GM23248 (cell line): ENCODE data around the gene PTCHD1.

ENCODE experiments used
- EZH2 ChIP-seq: fragments of 200-600 bp; sonication (generic); IDR thresholded peaks from 2 replicates; pipeline ENCODE4 v1.6.1; 2018; ENCODE audit warnings: antibody characterized with exemption, mild to moderate bottlenecking; ENCODE audit not compliant: insufficient read depth, poor library complexity, severe bottlenecking
- EZH2phosphoT487 ChIP-seq: fragments of 200-600 bp; sonication (generic); IDR thresholded peaks from 2 replicates; pipeline ENCODE4 v1.6.1; 2018; ENCODE audit warnings: antibody characterized with exemption, moderate library complexity, mild to moderate bottlenecking, low read depth; ENCODE audit not compliant: insufficient read depth

DNA sequence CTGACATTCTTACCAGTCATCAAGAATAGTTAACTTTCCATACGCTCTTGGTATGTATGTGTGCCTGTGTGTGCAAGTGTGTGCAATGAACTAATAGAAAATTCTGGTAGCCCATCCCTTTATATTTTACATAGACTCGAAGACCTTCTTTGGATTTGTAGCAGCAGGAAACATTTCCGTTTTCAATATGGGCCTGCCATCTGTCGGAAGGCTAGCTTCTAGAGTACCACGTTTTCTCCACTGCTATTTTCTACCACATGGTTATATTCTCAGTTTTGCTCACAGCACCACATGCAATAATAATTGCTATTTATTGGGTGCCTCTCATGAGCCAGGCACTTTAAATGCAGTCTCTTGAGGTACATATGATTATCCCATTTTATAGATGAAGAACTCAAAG is 47.9 kb upstream of the PTCHD1 start:
- TF ChIP-seq EZH2, result no peak
- no peak for TF ChIP-seq EZH2phosphoT487
